ENCODE results near the gene NCBP3. TPM values are rescaled to one million over a fixed set of nuclear protein-coding genes. Genes with fewer than 3 reads are reported as not detected.

The NCBP3 gene
- total RNA-seq, 2 experiments from 2014 or later = 24.5 to 45.7 TPM

- Histone ChIP-seq H3K4me3 (ENCODE audit: low read depth, low read length, poor library complexity, severe bottlenecking) (no peak overlapping the region), H3K9me2 (ENCODE audit: insufficient read depth, low read length) (no peaks in the 10 kb centered on the region), H3K36me3 (ENCODE audit: insufficient read depth, low read length) (peaks cover 97% of the 10 kb centered on the region), H3K27ac (ENCODE audit: low read depth, low read length, poor library complexity, severe bottlenecking) (no peak overlapping the region), H3K4me2 (ENCODE audit: low read length) (no peak overlapping the region), H3K4me1 (ENCODE audit: insufficient read depth, low read length, poor library complexity, severe bottlenecking) (peaks cover 19% of the 10 kb centered on the region), H3K9me3 (ENCODE audit: low read length) (no peaks in the 10 kb centered on the region), H2AFZ (ENCODE audit: low read length) (no peak overlapping the region), H3K79me2 (ENCODE audit: insufficient read depth, low read depth, low read length) (no peaks in the 10 kb centered on the region), H4K20me1 (ENCODE audit: insufficient read depth, low read length) (no peaks in the 10 kb centered on the region)
- TF ChIP-seq, protein P1, sequence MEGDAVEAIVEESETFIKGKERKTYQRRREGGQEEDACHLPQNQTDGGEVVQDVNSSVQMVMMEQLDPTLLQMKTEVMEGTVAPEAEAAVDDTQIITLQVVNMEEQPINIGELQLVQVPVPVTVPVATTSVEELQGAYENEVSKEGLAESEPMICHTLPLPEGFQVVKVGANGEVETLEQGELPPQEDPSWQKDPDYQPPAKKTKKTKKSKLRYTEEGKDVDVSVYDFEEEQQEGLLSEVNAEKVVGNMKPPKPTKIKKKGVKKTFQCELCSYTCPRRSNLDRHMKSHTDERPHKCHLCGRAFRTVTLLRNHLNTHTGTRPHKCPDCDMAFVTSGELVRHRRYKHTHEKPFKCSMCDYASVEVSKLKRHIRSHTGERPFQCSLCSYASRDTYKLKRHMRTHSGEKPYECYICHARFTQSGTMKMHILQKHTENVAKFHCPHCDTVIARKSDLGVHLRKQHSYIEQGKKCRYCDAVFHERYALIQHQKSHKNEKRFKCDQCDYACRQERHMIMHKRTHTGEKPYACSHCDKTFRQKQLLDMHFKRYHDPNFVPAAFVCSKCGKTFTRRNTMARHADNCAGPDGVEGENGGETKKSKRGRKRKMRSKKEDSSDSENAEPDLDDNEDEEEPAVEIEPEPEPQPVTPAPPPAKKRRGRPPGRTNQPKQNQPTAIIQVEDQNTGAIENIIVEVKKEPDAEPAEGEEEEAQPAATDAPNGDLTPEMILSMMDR (conservative IDR thresholded peaks at IDR 0.05; ENCODE audit: low read length) = no peak
- TF ChIP-seq EZH2phosphoT487 (IDR thresholded peaks at IDR 0.05; ENCODE audit: borderline replicate concordance, low read depth, low read length) = no peak
- ChIA-PET POLR2A (no interaction called here), CTCF (ENCODE audit: unreplicated experiment) (no interaction called here)
- no peak for DNase-seq (ENCODE audit: low spot score)
- BruUV-seq (replicated peaks) = no TSS peak
- intact Hi-C loops (cut with micrococcal nuclease; ENCODE audit: unreplicated experiment) = no loop called here
Observed at GRCh38 chr17:3818786-3819185, 27.3 kb downstream of the NCBP3 start.

DNA sequence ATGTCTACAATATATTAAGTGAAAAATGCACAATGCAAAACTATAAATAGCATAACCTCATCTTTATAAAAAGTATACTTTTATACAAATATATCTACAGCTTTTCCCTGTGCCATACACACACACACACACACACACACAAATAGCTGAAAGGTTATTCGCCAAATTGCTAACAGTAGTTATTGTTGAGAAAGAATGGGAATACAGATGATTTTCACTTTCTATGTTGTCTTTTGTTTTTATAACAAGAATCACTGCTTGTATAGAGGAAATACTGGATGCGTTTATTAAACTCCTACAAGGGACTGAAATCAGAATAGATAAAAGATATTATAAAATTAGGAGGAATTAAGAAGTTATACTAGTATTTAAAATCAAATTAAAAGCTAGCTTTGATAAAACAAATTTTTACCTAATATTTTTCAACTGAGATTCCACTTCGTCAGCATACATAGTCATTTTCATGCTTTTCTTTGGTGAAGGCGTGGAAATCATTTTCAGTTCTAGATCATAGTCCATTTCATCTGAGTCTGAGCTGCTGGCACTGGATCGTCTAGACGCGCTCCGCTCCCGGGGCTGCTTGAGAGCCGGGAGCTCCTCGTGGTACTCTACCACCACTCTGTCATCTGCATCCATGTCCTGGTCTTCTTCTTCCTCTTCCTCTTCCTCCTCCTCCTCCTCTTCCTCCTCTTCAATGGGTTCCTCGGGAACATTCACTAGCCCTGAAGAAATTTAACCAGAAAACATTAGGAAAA, 28.0 kb downstream of the NCBP3 start:
- Histone ChIP-seq H4K20me1 (ENCODE audit: insufficient read depth, low read length) (no peaks in the 10 kb centered on the region), H3K9me3 (ENCODE audit: low read length) (no peaks in the 10 kb centered on the region), H3K36me3 (ENCODE audit: insufficient read depth, low read length) (peaks cover 98% of the 10 kb centered on the region), H3K4me2 (ENCODE audit: low read length) (no peak overlapping the region), H3K27ac (ENCODE audit: low read depth, low read length, poor library complexity, severe bottlenecking) (no peak overlapping the region), H2AFZ (ENCODE audit: low read length) (no peak overlapping the region), H3K4me3 (ENCODE audit: low read depth, low read length, poor library complexity, severe bottlenecking) (no peak overlapping the region), H3K9me2 (ENCODE audit: insufficient read depth, low read length) (no peaks in the 10 kb centered on the region), H3K79me2 (ENCODE audit: insufficient read depth, low read depth, low read length) (no peaks in the 10 kb centered on the region), H3K4me1 (ENCODE audit: insufficient read depth, low read length, poor library complexity, severe bottlenecking) (peaks cover 19% of the 10 kb centered on the region)
- POLR2A ChIA-PET = no interaction called here
- BruUV-seq (replicated peaks) = no TSS peak
- TF ChIP-seq, protein P1 (conservative IDR thresholded peaks at IDR 0.05; ENCODE audit: low read length) = no peak
- no peak for TF ChIP-seq EZH2phosphoT487 (IDR thresholded peaks at IDR 0.05; ENCODE audit: borderline replicate concordance, low read depth, low read length)
- intact Hi-C loops (cut with micrococcal nuclease; ENCODE audit: unreplicated experiment) = no loop called here
- no peak for DNase-seq (ENCODE audit: low spot score)
- CTCF ChIA-PET (ENCODE audit: unreplicated experiment) = interaction anchor here (0.9 kb wide), 1 partner anchor 80 kb away, joined by 3 read pairs; no protein-coding TSS in a partner anchor

DNA sequence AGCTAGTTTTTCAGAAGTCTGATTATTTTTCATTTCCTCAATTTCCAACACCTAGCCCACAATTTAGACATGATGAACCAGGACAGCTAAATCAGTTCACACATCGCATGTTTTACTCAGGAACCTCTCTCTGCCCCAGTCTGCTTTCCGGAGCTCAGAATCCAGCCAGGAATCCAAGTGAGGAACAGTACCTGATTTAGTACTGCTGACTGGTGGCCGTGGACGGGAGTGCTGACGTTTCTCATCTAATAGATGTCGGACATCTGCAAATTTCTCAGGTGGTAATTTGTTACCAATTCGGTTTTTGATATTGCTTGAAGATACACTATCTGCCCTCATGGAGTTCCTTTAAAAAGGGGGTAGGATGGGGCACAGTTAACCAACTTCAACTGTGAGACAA, 30.1 kb downstream of the NCBP3 start:
- POLR2A ChIA-PET = interaction anchor here (1.9 kb wide), 1 partner anchor 31 kb away, joined by 4 read pairs; the partner anchor contains the start of gene NCBP3
- no peak for DNase-seq (ENCODE audit: low spot score)

More for the DNA sequence above, 30.1 kb downstream of the NCBP3 start:
- Histone ChIP-seq H3K36me3 (ENCODE audit: insufficient read depth, low read length) (peaks cover 100% of the 10 kb centered on the region), H4K20me1 (ENCODE audit: insufficient read depth, low read length) (no peaks in the 10 kb centered on the region), H3K9me2 (ENCODE audit: insufficient read depth, low read length) (no peaks in the 10 kb centered on the region), H3K27ac (ENCODE audit: low read depth, low read length, poor library complexity, severe bottlenecking) (no peak overlapping the region), H3K4me3 (ENCODE audit: low read depth, low read length, poor library complexity, severe bottlenecking) (no peak overlapping the region), H3K79me2 (ENCODE audit: insufficient read depth, low read depth, low read length) (no peaks in the 10 kb centered on the region), H3K4me1 (ENCODE audit: insufficient read depth, low read length, poor library complexity, severe bottlenecking) (peaks cover 22% of the 10 kb centered on the region), H3K4me2 (ENCODE audit: low read length) (no peak overlapping the region), H2AFZ (ENCODE audit: low read length) (no peak overlapping the region), H3K9me3 (ENCODE audit: low read length) (no peaks in the 10 kb centered on the region)
- intact Hi-C loops (cut with micrococcal nuclease; ENCODE audit: unreplicated experiment) = no loop called here
- BruUV-seq (replicated peaks) = no TSS peak
- CTCF ChIA-PET (ENCODE audit: unreplicated experiment) = no interaction called here
- no peak for TF ChIP-seq EZH2phosphoT487 (IDR thresholded peaks at IDR 0.05; ENCODE audit: borderline replicate concordance, low read depth, low read length)
- TF ChIP-seq, protein P1 (conservative IDR thresholded peaks at IDR 0.05; ENCODE audit: low read length) = no peak
